CD4-positive, alpha-beta memory T cell (primary cell): ENCODE measurements around the gene ARHGAP20. TPM values are rescaled to one million over a fixed set of nuclear protein-coding genes. Genes with fewer than 3 reads are reported as not detected.

Experiments used
- CTCF ChIA-PET: fragments of 350-600 bp; sonication (Branson Sonifier 250); formaldehyde crosslinking; loops from one replicate; lab custom pipeline; 2021; ENCODE audit warnings: inconsistent platforms; ENCODE audit not compliant: partially characterized antibody; lab: Charles Lee
- POLR2A ChIA-PET: fragments of 350-600 bp; sonication (Branson Sonifier 250); formaldehyde crosslinking; loops from one replicate; lab custom pipeline; 2021; ENCODE audit not compliant: partially characterized antibody; lab: Charles Lee
- DNase-seq, 5 donors: peaks; one replicate each; pipeline versions ENCODE4 v3.0.0 to v3.0.0-alpha.2; 2020 to 2022; ENCODE audit warnings: mixed read lengths in 1 of 5
- H3K27ac ChIP-seq: one replicate; pipeline ENCODE4 v1.7.0; 2013; ENCODE audit warnings: low read depth, low read length
- H3K27me3 ChIP-seq: 2 replicates; pipeline ENCODE4 v1.7.0; 2013; ENCODE audit warnings: mild to moderate bottlenecking, low read length, moderate library complexity; ENCODE audit not compliant: insufficient read depth
- H3K36me3 ChIP-seq: 2 replicates; pipeline ENCODE4 v1.7.0; 2013; ENCODE audit warnings: mild to moderate bottlenecking, low read length, moderate library complexity; ENCODE audit not compliant: insufficient read depth
- H3K4me1 ChIP-seq: 2 replicates; pipeline ENCODE4 v1.7.0; 2013; ENCODE audit warnings: mild to moderate bottlenecking, low read length, moderate library complexity; ENCODE audit not compliant: insufficient read depth
- H3K4me3 ChIP-seq, 2 donors: one replicate each; pipeline ENCODE4 v1.7.0; 2013; ENCODE audit warnings: low read length in 2 of 2, mild to moderate bottlenecking in 1 of 2
- H3K9me3 ChIP-seq, 2 donors: one replicate each; pipeline ENCODE4 v1.7.0; 2013; ENCODE audit warnings: low read length in 2 of 2, control low read depth in 1 of 2; ENCODE audit not compliant: control insufficient read depth in 1 of 2
- H3K27ac Mint-ChIP-seq, 7 donors: one replicate each; pipeline ENCODE4 v1.8.0; 2020 to 2021; ENCODE audit warnings: mixed read lengths in 7 of 7, mild to moderate bottlenecking in 6 of 7, inconsistent platforms in 3 of 7, moderate library complexity in 3 of 7
- H3K27me3 Mint-ChIP-seq, 2 donors: one replicate each; pipeline ENCODE4 v1.8.0; 2020 to 2021; ENCODE audit warnings: mixed read lengths in 2 of 2
- H3K36me3 Mint-ChIP-seq, 2 donors: one replicate each; pipeline ENCODE4 v1.8.0; 2020 to 2021; ENCODE audit warnings: mixed read lengths in 2 of 2, inconsistent platforms in 1 of 2, mild to moderate bottlenecking in 1 of 2
- H3K4me1 Mint-ChIP-seq, 4 donors: one replicate each; pipeline ENCODE4 v1.8.0; 2020 to 2021; ENCODE audit warnings: mixed read lengths in 4 of 4, mild to moderate bottlenecking in 1 of 4
- H3K4me3 Mint-ChIP-seq, 8 donors: one replicate each; pipeline ENCODE4 v1.8.0; 2020 to 2021; ENCODE audit warnings: mixed read lengths in 8 of 8, mild to moderate bottlenecking in 7 of 8, moderate library complexity in 6 of 8, inconsistent platforms in 3 of 8
- H3K9me3 Mint-ChIP-seq, 8 donors: one replicate each; pipeline ENCODE4 v1.8.0; 2020 to 2021; ENCODE audit warnings: mixed read lengths in 8 of 8, mild to moderate bottlenecking in 5 of 8, inconsistent platforms in 3 of 8, moderate library complexity in 1 of 8
- intact Hi-C: fragments of 100-400 bp; cut with micrococcal nuclease; formaldehyde crosslinking; loops from one replicate; pipeline ENCODE4 v1.15.1; 2023
- polyA plus RNA-seq, 2 donors: library from polyadenylated mRNA; unstranded; fragments of 300-500 nt; fragmentation: Illumina TruSeq; gene quantifications; one replicate each; pipeline ENCODE4 v1.2.3, GENCODE V29; 2021
- total RNA-seq, 2 experiments: library from RNA; stranded (reverse); gene quantifications; one replicate each; pipeline ENCODE4 v1.2.3, GENCODE V29; 2021

ARHGAP20 gene
- total and polyA plus RNA-seq, 4 experiments from 2014 or later, result 0.04 to 0.17 (median 0.09) TPM; not detected in 1

- no peak overlapping the region for H3K4me3 ChIP-seq
- H3K27ac ChIP-seq, result no peak overlapping the region
- intact Hi-C loops, result no loop called here
- ChIA-PET POLR2A (no interaction called here), CTCF (no interaction called here)
- Mint-ChIP-seq H3K4me3 (no peak overlapping the region), H3K27ac (peak overlapping the region in 1 of 7 donors; percentile 24), H3K27me3 (peaks cover 15 to 21% of the 10 kb centered on the region in 2 donors), H3K36me3 (no peaks in the 10 kb centered on the region), H3K4me1 (peaks cover 5 to 15% (median 9%) of the 10 kb centered on the region in 4 donors), H3K9me3 (peaks cover 0 to 2% (median 0%) of the 10 kb centered on the region in 8 donors)
- no peak for DNase-seq
- peaks cover 14% of the 10 kb centered on the region for H3K27me3 ChIP-seq
- H3K4me1 ChIP-seq, result peaks cover 12% of the 10 kb centered on the region
- H3K9me3 ChIP-seq, result no peaks in the 10 kb centered on the region
- no peaks in the 10 kb centered on the region for H3K36me3 ChIP-seq
Measured at GRCh38 chr11:110715541-110715940, 3.3 kb upstream of the ARHGAP20 start.

GRCh38 chr11:110713449-110713776 is 1.2 kb upstream of the ARHGAP20 start:
- CTCF ChIA-PET, result no interaction called here
- H3K4me3 ChIP-seq, result no peak overlapping the region

GRCh38 chr11:110712659-110713448 is 617 bp upstream of the ARHGAP20 start:
- H3K4me3 ChIP-seq, result peak overlapping the region in 1 of 2 donors; percentile 29
- H3K27me3 Mint-ChIP-seq, result peaks cover 34 to 36% of the 10 kb centered on the region in 2 donors
- POLR2A ChIA-PET, result no interaction called here

More at GRCh38 chr11:110713449-110713776, 1.2 kb upstream of the ARHGAP20 start:
- intact Hi-C loops, result no loop called here
- Mint-ChIP-seq H3K4me3 (peak overlapping the region in 7 of 8 donors; percentile 22 to 83 (median 58)), H3K4me1 (peaks cover 7 to 17% (median 12%) of the 10 kb centered on the region in 4 donors), H3K27ac (no peak overlapping the region), H3K36me3 (no peaks in the 10 kb centered on the region), H3K27me3 (peaks cover 30 to 32% of the 10 kb centered on the region in 2 donors), H3K9me3 (peaks cover 0 to 4% (median 0%) of the 10 kb centered on the region in 8 donors)
- peaks cover 21% of the 10 kb centered on the region for H3K27me3 ChIP-seq
- DNase-seq, result no peak
- no peaks in the 10 kb centered on the region for H3K9me3 ChIP-seq
- no peaks in the 10 kb centered on the region for H3K36me3 ChIP-seq
- peaks cover 14% of the 10 kb centered on the region for H3K4me1 ChIP-seq
- no peak overlapping the region for H3K27ac ChIP-seq
- POLR2A ChIA-PET, result no interaction called here

GRCh38 chr11:110711448-110711775 is 825 bp downstream of the ARHGAP20 start:
- Histone ChIP-seq H3K27me3 (peaks cover 19% of the 10 kb centered on the region), H3K27ac (no peak overlapping the region), H3K4me1 (peaks cover 14% of the 10 kb centered on the region), H3K4me3 (no peak overlapping the region), H3K9me3 (no peaks in the 10 kb centered on the region), H3K36me3 (no peaks in the 10 kb centered on the region)
- Mint-ChIP-seq H3K4me1 (peaks cover 7 to 17% (median 12%) of the 10 kb centered on the region in 4 donors), H3K4me3 (peak overlapping the region in 7 of 8 donors; percentile 64 to 79 (median 76)), H3K27ac (no peak overlapping the region), H3K36me3 (no peaks in the 10 kb centered on the region), H3K9me3 (peaks cover 0 to 4% (median 0%) of the 10 kb centered on the region in 8 donors), H3K27me3 (peaks cover 38 to 41% of the 10 kb centered on the region in 2 donors)
- ChIA-PET POLR2A (no interaction called here), CTCF (no interaction called here)
- intact Hi-C loops, result no loop called here
- no peak for DNase-seq

More at GRCh38 chr11:110712659-110713448, 617 bp upstream of the ARHGAP20 start:
- no peaks in the 10 kb centered on the region for H3K9me3 ChIP-seq
- peaks cover 21% of the 10 kb centered on the region for H3K27me3 ChIP-seq
- Mint-ChIP-seq H3K36me3 (no peaks in the 10 kb centered on the region), H3K4me3 (peak overlapping the region; percentile 53 to 83 (median 64)), H3K4me1 (peaks cover 7 to 17% (median 12%) of the 10 kb centered on the region in 4 donors), H3K27ac (no peak overlapping the region), H3K9me3 (peaks cover 0 to 4% (median 0%) of the 10 kb centered on the region in 8 donors)
- CTCF ChIA-PET, result no interaction called here
- peaks cover 14% of the 10 kb centered on the region for H3K4me1 ChIP-seq
- intact Hi-C loops, result no loop called here
- H3K27ac ChIP-seq, result no peak overlapping the region
- no peaks in the 10 kb centered on the region for H3K36me3 ChIP-seq
- DNase-seq, result no peak

GRCh38 chr11:110710628-110711381 is 1.4 kb downstream of the ARHGAP20 start:
- Mint-ChIP-seq H3K27me3 (peaks cover 38 to 42% of the 10 kb centered on the region in 2 donors), H3K4me1 (peaks cover 7 to 17% (median 12%) of the 10 kb centered on the region in 4 donors), H3K4me3 (peak overlapping the region; percentile 44 to 85 (median 66)), H3K36me3 (no peaks in the 10 kb centered on the region), H3K27ac (no peak overlapping the region), H3K9me3 (peaks cover 0 to 4% (median 0%) of the 10 kb centered on the region in 8 donors)
- Histone ChIP-seq H3K36me3 (no peaks in the 10 kb centered on the region), H3K27me3 (peaks cover 15% of the 10 kb centered on the region), H3K4me1 (peaks cover 14% of the 10 kb centered on the region), H3K9me3 (no peaks in the 10 kb centered on the region), H3K27ac (no peak overlapping the region), H3K4me3 (no peak overlapping the region)
- POLR2A ChIA-PET, result no interaction called here
- intact Hi-C loops, result no loop called here
- CTCF ChIA-PET, result no interaction called here
- DNase-seq, result no peak

- Histone ChIP-seq H3K27ac (no peak overlapping the region), H3K4me1 (no peaks in the 10 kb centered on the region), H3K27me3 (no peaks in the 10 kb centered on the region), H3K4me3 (no peak overlapping the region), H3K9me3 (no peaks in the 10 kb centered on the region), H3K36me3 (no peaks in the 10 kb centered on the region)
- peaks cover 0 to under 1% (median 0%) of the 10 kb centered on the region in 4 donors for H3K4me1 Mint-ChIP-seq
- POLR2A ChIA-PET, result no interaction called here
- H3K9me3 Mint-ChIP-seq, result peaks cover 0 to 2% (median 0%) of the 10 kb centered on the region in 8 donors
- no peak overlapping the region for H3K4me3 Mint-ChIP-seq
- intact Hi-C loops, result no loop called here
- no peak overlapping the region for H3K27ac Mint-ChIP-seq
- DNase-seq, result no peak
- H3K27me3 Mint-ChIP-seq, result peaks cover 16 to 17% of the 10 kb centered on the region in 2 donors
- CTCF ChIA-PET, result interaction anchor here (1.6 kb wide), 1 partner anchor 13 kb away, joined by 3 read pairs; no protein-coding TSS in a partner anchor
- no peaks in the 10 kb centered on the region for H3K36me3 Mint-ChIP-seq
Measured at GRCh38 chr11:110704210-110704864, 7.9 kb downstream of the ARHGAP20 start.

- Mint-ChIP-seq H3K4me1 (no peaks in the 10 kb centered on the region), H3K36me3 (no peaks in the 10 kb centered on the region), H3K27me3 (no peaks in the 10 kb centered on the region), H3K27ac (no peak overlapping the region), H3K9me3 (no peaks in the 10 kb centered on the region), H3K4me3 (no peak overlapping the region)
- no peak for DNase-seq
- no peaks in the 10 kb centered on the region for H3K9me3 ChIP-seq
- no peak overlapping the region for H3K4me3 ChIP-seq
- intact Hi-C loops, result no loop called here
- H3K27me3 ChIP-seq, result no peaks in the 10 kb centered on the region
- H3K36me3 ChIP-seq, result no peaks in the 10 kb centered on the region
- H3K4me1 ChIP-seq, result no peaks in the 10 kb centered on the region
- no peak overlapping the region for H3K27ac ChIP-seq
- POLR2A ChIA-PET, result no interaction called here
- CTCF ChIA-PET, result no interaction called here
Measured at GRCh38 chr11:110691926-110692325, 20.3 kb downstream of the ARHGAP20 start.
